ENCODE data around the gene IRF2BPL.

DNA sequence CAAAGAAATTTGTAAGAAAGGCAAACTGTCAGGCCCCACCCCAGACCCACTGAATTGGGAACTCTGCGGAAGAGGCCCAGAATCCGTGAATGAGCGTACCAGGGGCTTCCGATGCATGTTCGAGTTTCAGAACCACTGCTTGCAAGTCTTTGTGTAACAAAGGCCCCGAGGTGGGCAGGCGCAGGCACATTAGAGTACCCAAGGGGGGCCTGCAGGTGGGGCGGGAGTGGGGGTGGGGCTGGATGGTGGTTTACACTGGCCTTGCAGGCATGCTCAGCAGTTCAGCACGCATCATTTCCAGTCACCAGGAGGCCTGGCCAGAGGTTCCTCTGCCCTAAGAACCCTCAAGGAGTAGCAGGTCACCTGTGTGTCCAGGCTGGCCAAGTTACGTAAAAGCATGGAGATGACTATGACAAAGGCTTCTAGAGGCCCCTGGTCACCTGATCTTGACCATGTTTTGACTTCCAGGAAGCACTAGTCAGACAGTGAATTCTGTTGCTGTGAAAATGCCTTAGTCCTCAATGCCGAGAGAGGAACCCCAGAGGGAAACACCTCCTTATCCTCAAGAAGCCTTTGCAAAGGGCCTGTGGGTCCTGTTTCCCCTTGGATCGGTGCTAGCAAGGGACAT is 33.2 kb upstream of the IRF2BPL start:
- TF ChIP-seq POLR2AphosphoS5 (IDR thresholded peaks at IDR 0.05; ENCODE audit: low read depth, low read length) (no peak), POLR2A (IDR thresholded peaks at IDR 0.05; ENCODE audit: low read depth, low read length) (no peak), TAF1 (IDR thresholded peaks at IDR 0.05; ENCODE audit: low read depth, low read length) (no peak), POU2F2 (IDR thresholded peaks at IDR 0.05; ENCODE audit: low read depth, low read length) (no peak), PAX5 (IDR thresholded peaks at IDR 0.05; ENCODE audit: insufficient read depth, low read length, severe bottlenecking) (no peak), SPI1 (IDR thresholded peaks at IDR 0.05; ENCODE audit: low read depth, low read length) (no peak)
